Measurements from ENCODE around the gene NMRK2. TPM values are rescaled to one million over a fixed set of nuclear protein-coding genes. Genes with fewer than 3 reads are reported as not detected.
"Not testable (repeated sequence)": the region's sequence is repeated elsewhere in the genome, so short reads cannot be mapped to it uniquely, and the experiment has no call there.

NMRK2 gene
- total RNA-seq, 1 donor from 2014 or later = 0.73 TPM

DNA sequence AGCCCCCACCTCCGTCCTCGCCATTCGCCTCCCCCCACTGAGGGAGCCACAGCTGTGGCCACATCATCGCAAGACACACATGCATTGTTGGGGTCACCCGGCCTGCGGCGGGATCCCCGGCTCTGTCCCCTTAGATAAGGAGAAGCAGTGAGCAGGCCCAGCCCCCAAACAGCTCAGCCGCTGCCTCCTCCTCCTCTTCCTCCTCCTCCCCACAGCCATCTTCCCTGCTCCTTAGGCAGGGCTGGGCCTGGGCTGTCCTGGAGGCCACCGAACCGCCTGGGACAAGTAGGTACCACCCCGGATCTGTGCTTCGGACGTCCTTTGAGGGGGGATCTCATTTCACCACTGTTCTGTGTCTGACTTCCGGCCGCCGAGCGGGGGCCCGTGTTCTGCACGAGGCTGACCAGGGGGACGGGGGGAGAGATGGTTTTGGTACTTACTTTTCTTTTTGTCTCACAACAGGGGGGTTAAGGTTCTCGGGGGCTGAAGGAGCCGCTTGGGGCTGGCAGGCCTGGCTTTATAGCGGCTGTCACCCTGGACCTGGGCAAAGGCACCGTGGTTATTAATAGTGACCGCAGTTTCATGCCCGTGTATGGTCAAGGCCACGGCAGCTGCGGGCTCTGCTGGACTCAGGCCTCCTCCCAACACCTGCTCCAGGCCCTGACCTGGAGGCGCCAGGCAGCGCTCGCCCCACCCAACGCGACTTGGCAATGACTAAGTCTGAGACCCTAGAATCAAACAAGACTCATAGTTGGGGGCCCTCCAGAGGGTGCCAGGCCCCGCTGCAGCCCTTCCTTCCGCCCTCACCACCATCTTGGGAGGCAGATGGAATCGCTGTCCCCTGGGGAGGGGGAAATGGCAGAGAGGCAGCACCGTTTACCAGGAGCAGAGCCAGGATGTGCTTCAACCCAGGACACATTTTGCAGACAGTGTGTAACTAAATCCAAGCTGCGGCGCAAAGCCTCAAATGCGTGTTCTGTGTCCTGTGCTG, 18.3 kb downstream of the NMRK2 start:
- FAIRE-seq (no peak), DNase-seq (ENCODE audit: low read depth) (no peak)
- no peak overlapping the region for H3K9ac ChIP-seq (ENCODE audit: low read length)
- H3K36me3 Mint-ChIP-seq (ENCODE audit: low read depth, unreplicated experiment) = peaks cover 6% of the 10 kb centered on the region
- peaks cover 5% of the 10 kb centered on the region for H3K36me3 ChIP-seq (ENCODE audit: insufficient read depth, low read length)
- H3K4me1 ChIP-seq (ENCODE audit: insufficient read depth, low read length) = peaks cover 3% of the 10 kb centered on the region
- no peak overlapping the region for H3K27ac ChIP-seq (ENCODE audit: low read depth, low read length)
- H3K9me3 ChIP-seq (ENCODE audit: insufficient read depth, low read depth, low read length) = no peaks in the 10 kb centered on the region
- peaks cover 3% of the 10 kb centered on the region for H3K79me2 ChIP-seq (ENCODE audit: insufficient read depth, low read length)
- TF ChIP-seq EZH2 (IDR thresholded peaks at IDR 0.05; ENCODE audit: insufficient read depth, low read length) (no peak), CTCF (IDR thresholded peaks at IDR 0.05; ENCODE audit: insufficient read depth, low read depth, low read length) (no peak)
- peak overlapping the region; percentile 47 for H3K27ac Mint-ChIP-seq (ENCODE audit: unreplicated experiment)
- no peak overlapping the region for H3K4me3 ChIP-seq (ENCODE audit: insufficient read depth, low read depth, low read length)
- H2AFZ ChIP-seq (ENCODE audit: low read depth, low read length) = no peak overlapping the region
- peaks cover 45% of the 10 kb centered on the region for H4K20me1 ChIP-seq (ENCODE audit: insufficient read depth, low read length)
- no peaks in the 10 kb centered on the region for H3K9me3 Mint-ChIP-seq (ENCODE audit: unreplicated experiment)
- H3K27me3 ChIP-seq (ENCODE audit: insufficient read depth, low read length) = no peaks in the 10 kb centered on the region
- peaks cover 1% of the 10 kb centered on the region for H3K27me3 Mint-ChIP-seq (ENCODE audit: low read depth, unreplicated experiment)
- no peak overlapping the region for H3K4me2 ChIP-seq (ENCODE audit: low read length)
- no peak overlapping the region for H3K4me3 Mint-ChIP-seq (ENCODE audit: unreplicated experiment)
- H3K4me1 Mint-ChIP-seq (ENCODE audit: low read depth, unreplicated experiment) = peaks cover 6% of the 10 kb centered on the region

DNA sequence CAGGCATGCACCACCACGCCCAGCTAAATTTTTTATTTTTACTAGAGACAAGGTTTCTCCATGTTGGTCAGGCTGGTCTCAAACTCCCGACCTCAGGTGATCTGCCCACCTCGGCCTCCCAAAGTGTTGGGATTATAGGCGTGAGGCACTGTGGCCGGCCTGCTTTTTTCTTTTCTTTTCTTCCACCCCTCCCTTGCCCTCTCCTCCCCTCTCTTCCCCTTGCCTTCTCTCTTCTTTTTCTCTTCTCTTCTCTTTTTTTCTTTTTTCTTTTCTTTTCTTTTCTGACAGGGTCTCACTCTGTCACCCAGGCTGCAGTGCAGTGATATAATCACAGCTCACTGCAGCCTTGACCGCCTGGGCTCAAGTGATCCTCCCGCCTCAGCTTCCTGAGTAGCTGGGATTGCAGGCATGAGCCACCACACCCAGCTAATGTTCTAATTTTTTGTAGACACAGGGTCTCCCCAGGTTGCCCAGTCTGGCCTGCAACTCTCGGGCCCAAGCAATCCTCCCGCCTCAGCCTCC, 19.9 kb downstream of the NMRK2 start:
- H3K27me3 ChIP-seq (ENCODE audit: insufficient read depth, low read length); H3K27ac ChIP-seq (ENCODE audit: low read depth, low read length); FAIRE-seq; H3K4me1 Mint-ChIP-seq (ENCODE audit: low read depth, unreplicated experiment); DNase-seq (ENCODE audit: low read depth); H3K36me3 Mint-ChIP-seq (ENCODE audit: low read depth, unreplicated experiment); H3K9me3 ChIP-seq (ENCODE audit: insufficient read depth, low read depth, low read length); H3K4me2 ChIP-seq (ENCODE audit: low read length); H3K4me1 ChIP-seq (ENCODE audit: insufficient read depth, low read length); H3K27me3 Mint-ChIP-seq (ENCODE audit: low read depth, unreplicated experiment); H3K9ac ChIP-seq (ENCODE audit: low read length); H2AFZ ChIP-seq (ENCODE audit: low read depth, low read length); H3K36me3 ChIP-seq (ENCODE audit: insufficient read depth, low read length); H3K4me3 Mint-ChIP-seq (ENCODE audit: unreplicated experiment); H3K4me3 ChIP-seq (ENCODE audit: insufficient read depth, low read depth, low read length); H3K9me3 Mint-ChIP-seq (ENCODE audit: unreplicated experiment): not testable (repeated sequence)
- Histone ChIP-seq H3K79me2 (ENCODE audit: insufficient read depth, low read length) (peaks cover 14% of the 10 kb centered on the region), H4K20me1 (ENCODE audit: insufficient read depth, low read length) (peaks cover 56% of the 10 kb centered on the region)
- H3K27ac Mint-ChIP-seq (ENCODE audit: unreplicated experiment) = peak overlapping the region; percentile 78

DNA sequence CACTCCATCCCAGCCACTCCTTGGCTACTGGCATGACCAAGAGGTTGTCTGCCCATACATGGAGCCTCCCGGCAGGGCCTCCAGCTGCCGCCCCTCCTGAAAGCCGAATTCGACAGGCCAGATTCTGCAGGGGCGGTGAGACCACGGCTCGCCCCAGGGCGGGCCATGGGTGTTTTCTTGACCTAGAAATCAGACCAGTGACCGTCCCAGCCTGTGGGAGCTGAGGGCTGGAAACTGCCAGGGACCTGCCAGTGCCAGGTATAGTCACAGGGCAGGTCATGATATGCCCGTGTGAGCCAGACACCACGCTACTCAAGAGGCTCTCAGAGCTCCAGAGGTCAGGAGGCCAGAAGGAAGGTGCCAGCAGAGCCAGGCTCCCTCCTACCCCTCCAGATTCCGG, 21.2 kb downstream of the NMRK2 start:
- Histone ChIP-seq H3K79me2 (ENCODE audit: insufficient read depth, low read length) (peaks cover 27% of the 10 kb centered on the region), H3K9ac (ENCODE audit: low read length) (no peak overlapping the region), H3K27me3 (ENCODE audit: insufficient read depth, low read length) (no peaks in the 10 kb centered on the region), H3K27ac (ENCODE audit: low read depth, low read length) (no peak overlapping the region), H3K4me1 (ENCODE audit: insufficient read depth, low read length) (peaks cover 3% of the 10 kb centered on the region), H4K20me1 (ENCODE audit: insufficient read depth, low read length) (peaks cover 69% of the 10 kb centered on the region), H3K4me3 (ENCODE audit: insufficient read depth, low read depth, low read length) (no peak overlapping the region), H3K36me3 (ENCODE audit: insufficient read depth, low read length) (peaks cover 9% of the 10 kb centered on the region), H3K9me3 (ENCODE audit: insufficient read depth, low read depth, low read length) (no peaks in the 10 kb centered on the region), H2AFZ (ENCODE audit: low read depth, low read length) (no peak overlapping the region), H3K4me2 (ENCODE audit: low read length) (no peak overlapping the region)
- no peak for TF ChIP-seq CTCF (IDR thresholded peaks at IDR 0.05; ENCODE audit: insufficient read depth, low read depth, low read length)
- no peak for TF ChIP-seq EZH2 (IDR thresholded peaks at IDR 0.05; ENCODE audit: insufficient read depth, low read length)
- Mint-ChIP-seq H3K27me3 (ENCODE audit: low read depth, unreplicated experiment) (no peaks in the 10 kb centered on the region), H3K4me3 (ENCODE audit: unreplicated experiment) (no peak overlapping the region), H3K9me3 (ENCODE audit: unreplicated experiment) (no peaks in the 10 kb centered on the region), H3K4me1 (ENCODE audit: low read depth, unreplicated experiment) (peaks cover 9% of the 10 kb centered on the region), H3K27ac (ENCODE audit: unreplicated experiment) (peak overlapping the region; percentile 69), H3K36me3 (ENCODE audit: low read depth, unreplicated experiment) (peaks cover 4% of the 10 kb centered on the region)
- FAIRE-seq (no peak), DNase-seq (ENCODE audit: low read depth) (no peak)

DNA sequence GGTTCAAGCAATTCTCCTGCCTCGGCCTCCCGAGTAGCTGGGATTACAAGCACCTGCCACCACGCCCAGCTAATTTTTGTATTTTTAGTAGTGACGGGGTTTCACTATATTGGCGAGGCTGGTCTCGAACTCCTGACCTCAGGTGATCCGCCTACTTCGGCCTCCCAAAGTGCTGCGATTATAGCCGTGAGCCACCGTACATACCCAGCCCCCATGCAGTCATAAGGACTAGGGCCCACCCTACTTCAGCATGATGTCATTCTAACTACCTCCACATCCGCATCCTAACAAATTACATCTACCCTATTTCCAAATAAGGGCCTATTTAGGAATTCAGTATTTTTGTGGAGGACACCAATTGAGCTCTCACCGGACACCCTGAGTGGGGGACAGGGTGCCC, 22.4 kb downstream of the NMRK2 start:
- not testable (repeated sequence) for H3K9me3 Mint-ChIP-seq (ENCODE audit: unreplicated experiment); H3K4me3 ChIP-seq (ENCODE audit: insufficient read depth, low read depth, low read length); H3K36me3 ChIP-seq (ENCODE audit: insufficient read depth, low read length); H3K4me2 ChIP-seq (ENCODE audit: low read length); FAIRE-seq; H3K9ac ChIP-seq (ENCODE audit: low read length); H3K9me3 ChIP-seq (ENCODE audit: insufficient read depth, low read depth, low read length); H3K4me1 ChIP-seq (ENCODE audit: insufficient read depth, low read length); H3K27ac ChIP-seq (ENCODE audit: low read depth, low read length); H3K27me3 ChIP-seq (ENCODE audit: insufficient read depth, low read length); H2AFZ ChIP-seq (ENCODE audit: low read depth, low read length); DNase-seq (ENCODE audit: low read depth); H3K4me1 Mint-ChIP-seq (ENCODE audit: low read depth, unreplicated experiment); H3K36me3 Mint-ChIP-seq (ENCODE audit: low read depth, unreplicated experiment); H3K27me3 Mint-ChIP-seq (ENCODE audit: low read depth, unreplicated experiment)
- Histone ChIP-seq H3K79me2 (ENCODE audit: insufficient read depth, low read length) (peaks cover 39% of the 10 kb centered on the region), H4K20me1 (ENCODE audit: insufficient read depth, low read length) (peaks cover 79% of the 10 kb centered on the region)
- Mint-ChIP-seq H3K4me3 (ENCODE audit: unreplicated experiment) (peak overlapping the region; percentile 27), H3K27ac (ENCODE audit: unreplicated experiment) (peak overlapping the region; percentile 87)

All from astrocyte (in vitro differentiated cells and primary cell).